C4-2B (cell line): ENCODE data around the gene VPS13C.

Experiments used
- H3K27ac ChIP-seq: fragments of 450-650 bp; 2 replicates; pipeline ENCODE4 v1.5.1; 2017
- CTCF ChIP-seq: fragments of 450-650 bp; conservative IDR thresholded peaks from 2 replicates; pipeline ENCODE4 v1.5.1; 2017; ENCODE audit warnings: mild to moderate bottlenecking
- ZFX ChIP-seq: fragments of 450-650 bp; IDR thresholded peaks from 2 replicates; pipeline ENCODE4 v1.6.1; 2017

Gene VPS13C

DNA sequence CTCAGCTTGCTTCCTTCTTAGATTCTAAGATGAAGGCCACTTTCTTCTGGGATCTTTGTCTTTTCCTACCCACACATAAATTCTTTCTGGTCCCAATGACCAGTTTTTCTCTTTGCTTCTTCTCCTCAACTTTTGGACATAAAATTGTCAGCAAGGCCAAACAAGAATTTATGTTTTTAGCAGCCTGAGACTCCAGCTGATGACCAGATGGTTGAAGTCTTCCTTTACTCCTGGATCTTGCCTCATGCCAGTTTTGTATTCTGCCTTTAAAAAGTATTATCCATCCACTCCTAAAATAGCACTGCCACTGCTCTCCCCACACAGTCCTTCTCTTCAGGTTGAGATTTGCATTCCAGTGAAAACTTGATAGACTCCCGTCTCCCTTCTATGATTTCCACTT, 236.0 kb downstream of the VPS13C start:
- H3K27ac ChIP-seq = no peak overlapping the region
- TF ChIP-seq ZFX (no peak), CTCF (no peak)

DNA sequence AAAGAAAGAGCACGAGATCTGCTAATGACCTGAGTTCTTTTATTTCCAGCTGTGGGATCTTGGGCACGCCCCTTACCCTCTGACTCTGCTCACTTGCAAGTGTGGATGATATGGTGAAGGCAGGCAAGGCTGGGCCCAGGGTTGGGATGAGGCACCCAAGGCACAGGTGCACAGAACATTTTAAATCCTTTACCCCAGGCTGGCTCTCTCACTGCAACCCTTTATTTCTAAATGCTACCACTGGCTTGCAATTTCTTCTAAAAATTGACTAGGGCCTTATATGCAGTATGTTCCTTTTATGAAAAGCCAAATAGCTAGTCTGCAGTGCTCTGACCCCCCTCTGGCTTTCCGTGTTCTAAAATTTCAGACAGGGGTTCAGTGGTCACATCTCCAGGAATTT, 237.7 kb downstream of the VPS13C start:
- TF ChIP-seq CTCF = no peak
- TF ChIP-seq ZFX = no peak
- H3K27ac ChIP-seq = no peak overlapping the region

- TF ChIP-seq CTCF (no peak), ZFX (no peak)
Measured at GRCh38 chr15:61820951-61821350, 239.3 kb downstream of the VPS13C start.

DNA sequence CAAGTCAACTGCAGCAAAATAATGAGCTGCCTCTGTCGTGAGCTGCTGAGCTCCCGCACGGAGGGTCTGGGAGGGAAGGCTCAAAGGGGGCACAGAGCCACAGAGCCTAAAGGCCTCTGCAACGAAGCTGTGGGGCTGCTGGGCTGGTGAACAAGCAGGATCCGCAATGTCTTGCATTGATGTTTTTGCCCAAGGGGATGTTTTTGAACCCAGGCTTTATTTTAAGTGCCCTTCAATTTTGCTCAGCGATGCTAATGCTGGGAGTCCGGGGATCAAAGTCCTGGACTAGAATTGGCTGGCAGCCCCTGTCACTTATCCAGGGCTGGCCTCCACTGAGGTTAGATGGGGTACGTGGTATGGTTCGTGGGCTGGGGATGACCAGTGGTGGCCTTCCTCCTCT, 240.0 kb downstream of the VPS13C start:
- H3K27ac ChIP-seq = no peak overlapping the region
- TF ChIP-seq ZFX = no peak
- TF ChIP-seq CTCF = no peak

More at GRCh38 chr15:61820951-61821350, 239.3 kb downstream of the VPS13C start:
- no peak overlapping the region for H3K27ac ChIP-seq

DNA sequence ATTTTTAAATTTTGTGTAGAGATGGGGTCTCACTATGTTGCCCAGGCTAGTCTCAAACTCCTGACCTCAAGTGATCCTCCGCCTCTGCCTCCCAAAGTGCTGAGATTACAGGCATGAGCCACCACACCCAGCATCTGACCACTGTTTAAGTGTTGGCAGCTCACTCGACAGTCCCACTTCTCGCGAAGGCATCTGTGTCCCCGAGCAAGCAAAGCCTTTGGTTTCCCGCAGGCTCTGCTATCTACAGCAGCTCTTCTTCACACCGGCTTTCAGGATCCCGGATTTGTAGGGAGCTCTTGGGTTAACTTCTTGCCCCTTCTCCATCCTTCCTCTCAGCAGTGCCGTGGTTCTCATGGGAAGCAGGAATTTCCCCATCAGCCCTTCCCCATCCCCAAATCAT, 240.9 kb downstream of the VPS13C start:
- no peak for TF ChIP-seq CTCF
- TF ChIP-seq ZFX = no peak
- no peak overlapping the region for H3K27ac ChIP-seq

DNA sequence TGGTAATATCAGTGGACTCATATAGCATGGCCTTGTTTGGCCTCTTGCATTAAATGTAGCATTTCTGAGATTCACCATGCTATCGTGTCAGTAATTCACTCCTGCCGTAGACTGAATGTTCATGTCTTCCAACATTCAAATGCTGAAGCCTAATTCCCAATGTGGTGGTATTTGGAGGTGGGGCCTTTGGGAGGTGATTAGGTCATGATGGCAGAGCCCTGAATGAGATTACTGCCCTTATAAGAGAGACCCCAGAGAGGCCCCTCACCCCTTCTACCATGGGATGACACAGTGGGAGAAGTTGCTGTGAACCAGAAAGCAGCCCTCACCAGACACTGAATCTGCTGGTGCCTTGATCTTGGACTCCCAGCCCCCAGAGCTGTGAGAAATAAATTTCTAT, 241.4 kb downstream of the VPS13C start:
- no peak overlapping the region for H3K27ac ChIP-seq
- TF ChIP-seq CTCF = no peak
- no peak for TF ChIP-seq ZFX

DNA sequence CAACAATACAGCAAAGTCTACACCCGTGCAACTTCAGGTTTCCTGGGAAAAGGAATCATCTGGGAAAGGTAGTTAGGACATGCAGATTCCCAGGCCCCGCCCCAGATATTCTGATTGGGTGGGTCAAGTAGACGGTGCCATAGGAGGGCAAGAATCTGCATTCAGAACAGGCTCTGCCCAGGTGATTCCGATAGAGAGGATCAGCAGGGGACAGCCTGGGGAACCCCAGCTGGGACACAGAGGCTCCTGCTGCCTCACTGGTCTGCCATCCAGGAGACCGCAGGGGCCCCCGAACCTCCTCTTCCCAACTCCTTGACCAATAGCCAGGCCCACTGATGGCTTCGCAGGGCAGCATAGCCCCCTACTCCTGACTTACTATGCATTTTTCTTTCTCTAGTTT, 243.4 kb downstream of the VPS13C start:
- TF ChIP-seq ZFX (no peak), CTCF (no peak)
- H3K27ac ChIP-seq = no peak overlapping the region
